Upper lobe of left lung (tissue), 4 donors: Measurements from ENCODE around the gene FCAMR.

Experiments
- POLR2AphosphoS5 ChIP-seq, 2 donors: sonication (generic); formaldehyde crosslinking; IDR thresholded peaks; one replicate each; pipeline ENCODE4 v1.5.1; 2017; ENCODE audit warnings: antibody characterized with exemption in 2 of 2
- TF ChIP-seq, protein P1 (sequence below), 6 experiments: fragments of 450-650 bp in 4 of 6; fragments of 200-600 bp in 2 of 6; sonication (generic) in 2 of 6; IDR thresholded peaks; one replicate each; pipeline ENCODE4 v1.5.1; 2016 to 2019; ENCODE audit warnings: antibody characterized with exemption in 6 of 6

DNA sequence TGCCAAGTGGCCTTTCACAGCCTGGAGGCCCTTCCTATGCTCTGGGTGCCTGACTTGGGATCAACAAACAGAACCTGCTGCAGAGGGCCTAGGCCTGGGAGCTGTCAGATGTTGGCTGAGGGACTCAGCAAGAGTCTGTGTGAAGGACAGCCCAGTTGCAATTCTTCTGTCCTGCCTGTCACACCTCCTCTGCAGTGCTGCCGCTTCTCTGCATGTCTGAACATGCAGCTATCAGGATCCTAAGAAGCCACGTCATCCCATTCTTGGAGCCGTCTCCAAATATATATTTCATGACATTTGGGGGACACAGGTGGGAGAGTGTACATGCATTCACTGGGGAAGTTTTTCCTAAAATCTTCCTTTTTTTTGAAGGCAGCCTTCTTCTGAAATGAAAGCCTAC, 8.6 kb downstream of the FCAMR start:
- no peak for TF ChIP-seq POLR2AphosphoS5 (IDR thresholded peaks at IDR 0.05)
- TF ChIP-seq, protein P1, sequence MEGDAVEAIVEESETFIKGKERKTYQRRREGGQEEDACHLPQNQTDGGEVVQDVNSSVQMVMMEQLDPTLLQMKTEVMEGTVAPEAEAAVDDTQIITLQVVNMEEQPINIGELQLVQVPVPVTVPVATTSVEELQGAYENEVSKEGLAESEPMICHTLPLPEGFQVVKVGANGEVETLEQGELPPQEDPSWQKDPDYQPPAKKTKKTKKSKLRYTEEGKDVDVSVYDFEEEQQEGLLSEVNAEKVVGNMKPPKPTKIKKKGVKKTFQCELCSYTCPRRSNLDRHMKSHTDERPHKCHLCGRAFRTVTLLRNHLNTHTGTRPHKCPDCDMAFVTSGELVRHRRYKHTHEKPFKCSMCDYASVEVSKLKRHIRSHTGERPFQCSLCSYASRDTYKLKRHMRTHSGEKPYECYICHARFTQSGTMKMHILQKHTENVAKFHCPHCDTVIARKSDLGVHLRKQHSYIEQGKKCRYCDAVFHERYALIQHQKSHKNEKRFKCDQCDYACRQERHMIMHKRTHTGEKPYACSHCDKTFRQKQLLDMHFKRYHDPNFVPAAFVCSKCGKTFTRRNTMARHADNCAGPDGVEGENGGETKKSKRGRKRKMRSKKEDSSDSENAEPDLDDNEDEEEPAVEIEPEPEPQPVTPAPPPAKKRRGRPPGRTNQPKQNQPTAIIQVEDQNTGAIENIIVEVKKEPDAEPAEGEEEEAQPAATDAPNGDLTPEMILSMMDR (IDR thresholded peaks at IDR 0.05) = no peak
